Measurements from ENCODE around the gene RPP40. TPM values are rescaled to one million over a fixed set of nuclear protein-coding genes. Genes with fewer than 3 reads are reported as not detected.

Gene RPP40
- total RNA-seq, 2 experiments from 2014 or later = 12.2 to 22.7 TPM

DNA sequence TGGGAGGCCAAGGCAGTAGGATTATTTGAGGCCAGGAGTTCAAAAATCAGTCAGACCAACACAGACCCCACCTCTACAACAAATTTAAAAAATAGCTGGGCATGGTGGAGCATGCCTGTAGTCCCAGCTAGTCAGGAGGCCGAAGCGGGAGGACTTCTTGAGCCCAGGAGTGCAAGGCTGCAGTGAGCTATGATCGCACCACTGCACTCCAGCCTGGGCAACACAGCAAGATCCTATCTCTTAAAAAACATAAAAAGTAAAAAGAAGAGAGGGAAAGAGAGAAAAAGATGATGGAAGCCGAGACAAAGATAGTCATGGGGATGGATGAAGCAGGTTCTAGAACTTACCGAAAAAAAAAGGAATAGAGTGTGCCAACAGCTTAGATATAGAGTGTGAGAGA, 25.8 kb upstream of the RPP40 start:
- H3K4me2 ChIP-seq (ENCODE audit: low read length) = no peak overlapping the region
- intact Hi-C loops (cut with micrococcal nuclease; ENCODE audit: unreplicated experiment) = loop anchor here (5.0 kb wide), 1 partner anchor 717 kb away; no protein-coding TSS in a partner anchor
- no peak overlapping the region for H2AFZ ChIP-seq (ENCODE audit: low read length)
- H3K79me2 ChIP-seq (ENCODE audit: insufficient read depth, low read depth, low read length) = no peaks in the 10 kb centered on the region
- no peaks in the 10 kb centered on the region for H3K36me3 ChIP-seq (ENCODE audit: insufficient read depth, low read length)
- TF ChIP-seq EZH2phosphoT487 (IDR thresholded peaks at IDR 0.05; ENCODE audit: borderline replicate concordance, low read depth, low read length) = no peak
- TF ChIP-seq CTCF (conservative IDR thresholded peaks at IDR 0.05; ENCODE audit: low read length) = no peak
- H3K9me3 ChIP-seq (ENCODE audit: low read length) = no peaks in the 10 kb centered on the region
- H3K4me1 ChIP-seq (ENCODE audit: insufficient read depth, low read length, poor library complexity, severe bottlenecking) = no peaks in the 10 kb centered on the region
- ChIA-PET POLR2A (interaction anchor here (0.6 to 0.9 kb wide), 2 partner anchors 15 to 16 kb away, joined by 3 read pairs; no protein-coding TSS in a partner anchor), CTCF (ENCODE audit: unreplicated experiment) (no interaction called here)
- DNase-seq (ENCODE audit: low spot score) = no peak
- H3K9me2 ChIP-seq (ENCODE audit: insufficient read depth, low read length) = no peaks in the 10 kb centered on the region
- no peak overlapping the region for H3K4me3 ChIP-seq (ENCODE audit: low read depth, low read length, poor library complexity, severe bottlenecking)
- BruUV-seq (replicated peaks) = no TSS peak
- no peak overlapping the region for H3K27ac ChIP-seq (ENCODE audit: low read depth, low read length, poor library complexity, severe bottlenecking)
- H4K20me1 ChIP-seq (ENCODE audit: insufficient read depth, low read length) = no peaks in the 10 kb centered on the region

DNA sequence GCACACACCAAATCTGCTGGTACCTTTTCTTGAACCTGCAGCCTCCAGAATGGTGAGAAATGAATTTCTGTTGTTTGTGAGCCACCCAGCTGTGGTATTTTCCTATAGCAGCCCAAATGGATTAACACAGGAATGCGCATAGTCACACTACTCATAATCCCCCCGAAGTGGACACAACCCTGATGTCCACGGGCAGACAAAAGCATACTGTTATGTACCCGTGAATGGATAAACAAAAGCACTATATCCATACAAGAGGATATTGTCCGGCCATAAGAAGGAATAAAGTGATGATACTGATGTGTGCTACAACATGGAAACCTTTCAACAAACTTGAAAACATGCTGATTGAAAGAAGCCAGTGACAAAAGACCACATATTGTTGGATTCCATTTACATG, 25.1 kb upstream of the RPP40 start:
- Histone ChIP-seq H2AFZ (ENCODE audit: low read length) (no peak overlapping the region), H4K20me1 (ENCODE audit: insufficient read depth, low read length) (no peaks in the 10 kb centered on the region), H3K36me3 (ENCODE audit: insufficient read depth, low read length) (no peaks in the 10 kb centered on the region), H3K79me2 (ENCODE audit: insufficient read depth, low read depth, low read length) (no peaks in the 10 kb centered on the region), H3K27ac (ENCODE audit: low read depth, low read length, poor library complexity, severe bottlenecking) (no peak overlapping the region), H3K4me2 (ENCODE audit: low read length) (no peak overlapping the region), H3K4me1 (ENCODE audit: insufficient read depth, low read length, poor library complexity, severe bottlenecking) (no peaks in the 10 kb centered on the region), H3K4me3 (ENCODE audit: low read depth, low read length, poor library complexity, severe bottlenecking) (no peak overlapping the region), H3K9me3 (ENCODE audit: low read length) (no peaks in the 10 kb centered on the region), H3K9me2 (ENCODE audit: insufficient read depth, low read length) (no peaks in the 10 kb centered on the region)
- ChIA-PET POLR2A (interaction anchor here (0.9 kb wide), 1 partner anchor 15 kb away, joined by 3 read pairs; no protein-coding TSS in a partner anchor), CTCF (ENCODE audit: unreplicated experiment) (no interaction called here)
- no peak for DNase-seq (ENCODE audit: low spot score)
- TF ChIP-seq CTCF (conservative IDR thresholded peaks at IDR 0.05; ENCODE audit: low read length) = no peak
- no peak for TF ChIP-seq EZH2phosphoT487 (IDR thresholded peaks at IDR 0.05; ENCODE audit: borderline replicate concordance, low read depth, low read length)
- intact Hi-C loops (cut with micrococcal nuclease; ENCODE audit: unreplicated experiment) = no loop called here
- BruUV-seq (replicated peaks) = no TSS peak

DNA sequence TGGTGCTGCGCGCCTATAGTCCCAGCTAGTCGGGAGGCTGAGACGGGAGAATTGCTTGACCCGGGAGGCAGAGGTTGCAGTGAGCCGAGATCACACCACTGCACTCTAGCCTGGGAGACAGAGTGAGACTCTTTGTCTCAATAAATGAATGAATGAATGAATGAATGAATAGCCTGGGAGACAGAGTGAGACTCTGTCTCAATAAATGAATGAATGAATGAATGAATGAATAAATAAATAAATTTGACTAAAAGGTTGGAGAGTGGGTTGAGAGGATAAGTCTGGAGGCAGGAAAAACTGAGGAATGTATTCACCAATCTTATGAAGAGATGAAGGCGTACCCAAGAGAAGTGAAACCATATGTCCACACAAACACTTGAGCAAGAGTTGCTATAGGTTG, 24.5 kb upstream of the RPP40 start:
- ChIA-PET CTCF (ENCODE audit: unreplicated experiment) (interaction anchor here (0.5 kb wide), 1 partner anchor 981 kb away, joined by 7 read pairs; no protein-coding TSS in a partner anchor), POLR2A (no interaction called here)
- Histone ChIP-seq H3K36me3 (ENCODE audit: insufficient read depth, low read length) (no peaks in the 10 kb centered on the region), H3K27ac (ENCODE audit: low read depth, low read length, poor library complexity, severe bottlenecking) (no peak overlapping the region), H3K9me3 (ENCODE audit: low read length) (no peaks in the 10 kb centered on the region), H3K79me2 (ENCODE audit: insufficient read depth, low read depth, low read length) (no peaks in the 10 kb centered on the region), H3K4me3 (ENCODE audit: low read depth, low read length, poor library complexity, severe bottlenecking) (no peak overlapping the region), H3K4me1 (ENCODE audit: insufficient read depth, low read length, poor library complexity, severe bottlenecking) (no peaks in the 10 kb centered on the region), H2AFZ (ENCODE audit: low read length) (no peak overlapping the region), H4K20me1 (ENCODE audit: insufficient read depth, low read length) (no peaks in the 10 kb centered on the region), H3K4me2 (ENCODE audit: low read length) (no peak overlapping the region), H3K9me2 (ENCODE audit: insufficient read depth, low read length) (no peaks in the 10 kb centered on the region)
- TF ChIP-seq EZH2phosphoT487 (IDR thresholded peaks at IDR 0.05; ENCODE audit: borderline replicate concordance, low read depth, low read length) (no peak), CTCF (conservative IDR thresholded peaks at IDR 0.05; ENCODE audit: low read length) (no peak)
- DNase-seq (ENCODE audit: low spot score) = no peak
- no TSS peak for BruUV-seq (replicated peaks)
- intact Hi-C loops (cut with micrococcal nuclease; ENCODE audit: unreplicated experiment) = no loop called here

Measured in OCI-LY7 (cell line).